ENCODE results near the gene C1orf159. TPM values are rescaled to one million over a fixed set of nuclear protein-coding genes. Genes with fewer than 3 reads are reported as not detected.

The C1orf159 gene
- total RNA-seq (1 to 10 TPM; 1.5 to 3.5 (median 2.6) TPM), polyA plus RNA-seq (1 to 10 TPM; 4.1 to 6.7 (median 4.3) TPM)
- long read RNA-seq, donor 1: 0 reads
- long read RNA-seq, donor 2, partial matches to known transcripts: 3 of 6 reads
- long read RNA-seq, donor 2, other reads (novel, unspliced or antisense): 1 of 6 reads

DNA sequence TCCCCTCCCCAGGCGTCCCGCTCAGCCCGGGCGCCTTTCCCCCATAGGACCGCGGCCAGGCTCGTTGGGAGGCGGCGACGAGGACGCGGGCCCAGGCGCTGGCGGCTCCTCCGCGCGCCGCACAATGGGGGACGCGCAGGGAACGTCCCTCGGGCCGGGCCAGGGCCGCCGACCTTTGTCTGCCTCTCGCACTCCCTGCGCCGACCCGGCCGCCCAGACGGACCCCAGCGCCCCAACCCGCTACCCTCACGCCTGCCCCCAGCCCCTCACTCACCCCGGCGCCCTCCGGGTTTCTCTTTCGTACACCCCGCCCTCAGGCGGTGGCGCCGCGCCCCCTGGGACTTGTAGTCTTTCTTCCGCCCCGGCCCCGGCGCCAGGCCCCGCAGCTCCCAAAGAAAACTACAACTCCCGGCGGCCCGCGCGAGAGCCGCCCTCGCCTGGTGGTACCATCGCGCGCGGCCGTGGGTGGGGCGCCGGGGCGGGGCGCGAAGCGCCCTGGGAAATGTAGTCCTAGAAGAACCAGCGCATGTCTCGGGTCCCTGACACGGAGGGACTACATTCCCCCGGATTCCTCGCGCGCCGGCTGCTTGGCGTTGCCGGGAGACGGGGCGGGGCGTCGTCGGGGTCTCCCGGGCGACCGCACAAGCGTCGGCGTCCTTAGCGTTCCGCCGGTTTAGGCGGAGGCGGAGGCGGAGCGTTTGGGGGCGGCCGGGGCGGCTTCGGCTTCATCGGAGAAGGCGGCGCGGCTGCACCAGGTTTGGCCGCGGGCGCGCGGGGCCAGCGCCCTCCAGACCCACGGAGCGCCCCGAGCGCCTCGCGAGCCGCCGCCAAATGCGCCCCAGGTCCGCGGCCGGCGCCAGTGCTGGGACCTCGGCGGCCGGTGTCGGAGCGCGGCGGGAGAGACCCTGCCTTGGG, at the start of gene C1orf159:
Gene C1orf159, minus strand, starts transcription at position 304 of the 915 bp plus-strand sequence. CDS start 24,546 bp downstream, outside the sequence.
- intact Hi-C loops (cut with DNase I): loop anchor here in 1 of 2 donors (5.0 kb wide), 1 partner anchor 156 kb away; the partner anchor contains the start of gene UBE2J2
- Histone ChIP-seq H3K4me1 (peaks cover 4% of the 10 kb centered on the region), H3K4me3 (peak within 1 kb of the TSS; percentile 90), H3K36me3 (ENCODE audit: insufficient read depth in 1 of 2, low read depth in 1 of 2) (no peaks in the 10 kb centered on the region), H3K9me3 (peaks cover 9% of the 10 kb centered on the region), H3K27me3 (ENCODE audit: insufficient read depth in 3 of 3, low read length in 2 of 3) (peaks cover 0 to 9% (median 5%) of the 10 kb centered on the region in 3 donors), H3K27ac (peak within 1 kb of the TSS; percentile 67)
- DNase-seq: peak; percentile 99
- peak; percentile 99 for ATAC-seq
- TF ChIP-seq, protein P1, sequence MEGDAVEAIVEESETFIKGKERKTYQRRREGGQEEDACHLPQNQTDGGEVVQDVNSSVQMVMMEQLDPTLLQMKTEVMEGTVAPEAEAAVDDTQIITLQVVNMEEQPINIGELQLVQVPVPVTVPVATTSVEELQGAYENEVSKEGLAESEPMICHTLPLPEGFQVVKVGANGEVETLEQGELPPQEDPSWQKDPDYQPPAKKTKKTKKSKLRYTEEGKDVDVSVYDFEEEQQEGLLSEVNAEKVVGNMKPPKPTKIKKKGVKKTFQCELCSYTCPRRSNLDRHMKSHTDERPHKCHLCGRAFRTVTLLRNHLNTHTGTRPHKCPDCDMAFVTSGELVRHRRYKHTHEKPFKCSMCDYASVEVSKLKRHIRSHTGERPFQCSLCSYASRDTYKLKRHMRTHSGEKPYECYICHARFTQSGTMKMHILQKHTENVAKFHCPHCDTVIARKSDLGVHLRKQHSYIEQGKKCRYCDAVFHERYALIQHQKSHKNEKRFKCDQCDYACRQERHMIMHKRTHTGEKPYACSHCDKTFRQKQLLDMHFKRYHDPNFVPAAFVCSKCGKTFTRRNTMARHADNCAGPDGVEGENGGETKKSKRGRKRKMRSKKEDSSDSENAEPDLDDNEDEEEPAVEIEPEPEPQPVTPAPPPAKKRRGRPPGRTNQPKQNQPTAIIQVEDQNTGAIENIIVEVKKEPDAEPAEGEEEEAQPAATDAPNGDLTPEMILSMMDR (IDR thresholded peaks at IDR 0.05): no peak
- WGBS, 3 donors: 0 to 1% (median 1%) methylated on average over 76 to 127 of the region's 128 CpGs

DNA sequence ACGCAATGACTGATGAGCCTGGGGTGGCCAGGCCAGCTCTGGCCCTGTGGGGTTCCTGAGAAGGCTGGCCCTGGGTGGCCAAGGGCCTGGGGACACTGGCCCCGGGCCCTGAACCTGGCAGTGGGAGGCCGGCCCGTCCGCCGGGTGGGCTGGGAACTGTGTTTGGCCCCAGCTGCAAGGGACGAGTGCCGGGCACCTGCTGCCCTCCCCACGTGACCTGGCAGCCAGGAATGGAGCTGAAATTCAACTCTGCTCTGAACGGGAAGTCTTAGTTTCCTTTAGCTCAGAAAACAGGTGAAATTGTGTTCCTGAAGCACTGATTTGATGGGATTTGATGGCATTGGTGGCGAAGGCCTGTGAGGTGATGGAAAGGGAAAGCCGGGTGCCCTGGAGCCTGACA, 49.6 kb upstream of the C1orf159 start:
- no peak overlapping the region for H3K27ac ChIP-seq
- intact Hi-C loops (cut with DNase I): no loop called here
- ATAC-seq: peak in 2 of 4 donors; percentile 40 to 69
- WGBS, 3 donors: 22 to 38% (median 25%) methylated on average over 12 of the region's 12 CpGs
- peaks cover 9% of the 10 kb centered on the region for H3K4me1 ChIP-seq
- H3K9me3 ChIP-seq: no peaks in the 10 kb centered on the region
- H3K4me3 ChIP-seq: peak overlapping the region; percentile 25
- H3K27me3 ChIP-seq (ENCODE audit: insufficient read depth in 3 of 3, low read length in 2 of 3): peaks cover 0 to 49% (median 9%) of the 10 kb centered on the region in 3 donors
- TF ChIP-seq, protein P1 (IDR thresholded peaks at IDR 0.05): no peak
- no peaks in the 10 kb centered on the region for H3K36me3 ChIP-seq (ENCODE audit: insufficient read depth in 1 of 2, low read depth in 1 of 2)
- DNase-seq: peak in 1 of 2 donors; percentile 44

DNA sequence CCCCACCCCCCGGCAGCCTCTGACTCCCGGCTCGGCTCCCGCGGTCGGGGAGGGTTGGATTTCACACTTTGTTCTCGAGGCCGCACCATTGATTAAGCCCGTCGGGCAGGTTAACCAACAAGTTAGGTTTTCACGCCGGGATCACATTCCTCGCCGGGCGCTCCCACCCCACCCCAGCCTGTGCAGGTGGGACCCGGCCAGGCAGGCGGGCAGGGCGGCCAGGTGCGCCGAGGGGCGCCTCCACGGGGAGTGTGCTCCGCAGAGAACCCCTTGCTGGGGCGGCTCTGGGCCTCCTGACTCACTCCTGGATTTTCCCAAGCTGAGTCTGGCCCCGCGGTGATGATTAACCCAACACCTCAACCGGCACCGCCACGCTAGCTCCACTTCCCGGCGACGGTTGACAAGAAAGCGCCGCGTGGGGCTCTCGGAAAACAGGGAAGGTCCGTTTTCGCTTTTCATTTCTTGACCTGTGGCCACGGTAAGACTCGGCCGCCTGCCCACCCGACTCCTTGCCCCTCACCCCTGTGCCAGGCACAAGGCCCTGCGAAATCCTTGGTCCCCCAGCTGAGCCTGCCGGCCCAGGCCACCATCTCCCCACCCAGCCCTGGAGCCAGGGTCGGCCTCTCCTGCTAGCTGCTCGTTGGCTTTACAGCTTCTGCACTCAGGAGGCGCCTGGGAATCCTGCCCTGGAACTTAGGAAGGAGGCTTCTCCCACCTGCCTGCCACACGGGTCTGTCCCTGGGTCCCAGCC, 49.0 kb upstream of the C1orf159 start:
- no peak for ATAC-seq
- Histone ChIP-seq H3K4me1 (peaks cover 9% of the 10 kb centered on the region), H3K27ac (no peak overlapping the region), H3K27me3 (ENCODE audit: insufficient read depth in 3 of 3, low read length in 2 of 3) (peaks cover 0 to 45% (median 7%) of the 10 kb centered on the region in 3 donors), H3K4me3 (no peak overlapping the region), H3K36me3 (ENCODE audit: insufficient read depth in 1 of 2, low read depth in 1 of 2) (no peaks in the 10 kb centered on the region), H3K9me3 (no peaks in the 10 kb centered on the region)
- TF ChIP-seq, protein P1 (IDR thresholded peaks at IDR 0.05): no peak
- 73 to 77% (median 76%) methylated on average over 42 to 48 of the region's 48 CpGs for WGBS, 3 donors
- intact Hi-C loops (cut with DNase I): no loop called here
- peak in 1 of 2 donors; percentile 51 for DNase-seq

DNA sequence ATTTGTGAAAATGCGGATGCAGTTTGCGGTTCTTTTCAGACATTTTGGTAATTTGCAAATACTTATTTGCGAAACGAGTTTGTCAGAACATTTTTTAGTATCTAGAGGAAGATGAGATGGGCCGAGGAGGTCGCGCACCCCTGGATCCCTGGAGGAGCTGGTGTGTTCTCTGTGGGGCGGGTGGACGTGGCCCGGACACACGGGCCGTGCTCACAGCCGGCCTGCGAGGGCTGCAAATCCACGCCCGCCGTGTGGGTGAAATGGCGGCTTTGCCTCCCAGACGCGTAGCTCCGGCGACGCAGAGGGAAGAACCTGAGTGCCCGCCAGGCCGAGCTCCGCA, 48.4 kb upstream of the C1orf159 start:
- peaks cover 9% of the 10 kb centered on the region for H3K4me1 ChIP-seq
- no peaks in the 10 kb centered on the region for H3K9me3 ChIP-seq
- no peaks in the 10 kb centered on the region for H3K36me3 ChIP-seq (ENCODE audit: insufficient read depth in 1 of 2, low read depth in 1 of 2)
- intact Hi-C loops (cut with DNase I): no loop called here
- peaks cover 0 to 40% (median 4%) of the 10 kb centered on the region in 3 donors for H3K27me3 ChIP-seq (ENCODE audit: insufficient read depth in 3 of 3, low read length in 2 of 3)
- TF ChIP-seq, protein P1 (IDR thresholded peaks at IDR 0.05): no peak
- H3K27ac ChIP-seq: no peak overlapping the region
- 81 to 88% (median 88%) methylated on average over 25 to 26 of the region's 26 CpGs for WGBS, 3 donors
- DNase-seq (peak; percentile 10 to 44), ATAC-seq (no peak)
- no peak overlapping the region for H3K4me3 ChIP-seq
